DND-41 (cell line): ENCODE results near the gene H3-3A.
A peak's percentile ranks its signal among the peaks of the same experiment; 100 is the strongest.

Experiments used
- ATAC-seq: fragments of 200-7000 bp; cut with Tn5 transposase; 3 replicates; pipeline ENCODE4 v1.9.1; 2021; ENCODE audit warnings: low read depth; ENCODE audit not compliant: insufficient read depth
- DNase-seq: peaks from one replicate; pipeline ENCODE4 v3.0.0-alpha.2; 2020
- H2AFZ ChIP-seq: 2 replicates; pipeline ENCODE4 v1.6.0; 2012; ENCODE audit warnings: low read depth, low read length
- H3K27ac ChIP-seq: 2 replicates; pipeline ENCODE4 v1.5.1; 2012; ENCODE audit warnings: low read length, inconsistent platforms
- H3K27me3 ChIP-seq: fragments of 200-600 bp; sonication (generic); 2 replicates; pipeline ENCODE4 v1.6.0; 2012; ENCODE audit warnings: low read length, mild to moderate bottlenecking, inconsistent platforms; ENCODE audit not compliant: insufficient read depth, poor library complexity
- H3K36me3 ChIP-seq: 2 replicates; pipeline ENCODE4 v1.5.1; 2012; ENCODE audit warnings: low read length, inconsistent platforms; ENCODE audit not compliant: insufficient read depth
- H3K4me1 ChIP-seq: 2 replicates; pipeline ENCODE4 v1.5.1; 2012; ENCODE audit warnings: mild to moderate bottlenecking, low read length; ENCODE audit not compliant: insufficient read depth
- H3K4me2 ChIP-seq: 2 replicates; pipeline ENCODE4 v1.6.0; 2012; ENCODE audit warnings: mild to moderate bottlenecking, moderate library complexity, low read length, inconsistent platforms; ENCODE audit not compliant: insufficient read depth
- H3K4me3 ChIP-seq, 2 experiments: fragments of 200-600 bp in 1 of 2; shearing (Covaris generic) in 1 of 2; 2 replicates each; pipeline ENCODE4 v1.5.1; 2012 to 2016; ENCODE audit warnings: inconsistent platforms in 2 of 2, low read length in 2 of 2, mild to moderate bottlenecking in 2 of 2, low read depth in 1 of 2, moderate library complexity in 1 of 2
- H3K79me2 ChIP-seq: 2 replicates; pipeline ENCODE4 v1.6.0; 2012; ENCODE audit warnings: low read length, inconsistent platforms; ENCODE audit not compliant: insufficient read depth
- H3K9ac ChIP-seq: 2 replicates; pipeline ENCODE4 v1.6.0; 2012; ENCODE audit warnings: low read depth, mild to moderate bottlenecking, inconsistent platforms, low read length, moderate library complexity
- H3K9me3 ChIP-seq: 2 replicates; pipeline ENCODE4 v1.5.1; 2012; ENCODE audit warnings: low read length, moderate library complexity, mild to moderate bottlenecking, inconsistent platforms; ENCODE audit not compliant: insufficient read depth, severe bottlenecking
- H4K20me1 ChIP-seq: 2 replicates; pipeline ENCODE4 v1.6.0; 2012; ENCODE audit warnings: low read length; ENCODE audit not compliant: insufficient read depth
- CTCF ChIP-seq: IDR thresholded peaks from 2 replicates; pipeline ENCODE4 v1.5.1; 2012; ENCODE audit warnings: borderline replicate concordance, low read length, moderate library complexity, mild to moderate bottlenecking; ENCODE audit not compliant: poor library complexity, severe bottlenecking; ENCODE audit errors: extremely low read depth
- EZH2 ChIP-seq: IDR thresholded peaks from 3 replicates; pipeline ENCODE4 v1.6.1; 2012; ENCODE audit warnings: borderline replicate concordance, low read depth, mild to moderate bottlenecking, moderate library complexity, low read length, inconsistent platforms; ENCODE audit not compliant: severe bottlenecking

H3-3A gene

GRCh38 chr1:226060427-226060826 lies 2.1 kb upstream of the H3-3A start:
- H4K20me1 ChIP-seq = peaks cover 20% of the 10 kb centered on the region
- no peaks in the 10 kb centered on the region for H3K27me3 ChIP-seq
- DNase-seq = no peak
- H3K9me3 ChIP-seq = no peaks in the 10 kb centered on the region
- H3K27ac ChIP-seq = no peak overlapping the region
- no peak overlapping the region for H3K4me3 ChIP-seq
- no peak for TF ChIP-seq EZH2
- no peak for TF ChIP-seq CTCF
- H3K79me2 ChIP-seq = peaks cover 47% of the 10 kb centered on the region
- H3K4me1 ChIP-seq = peaks cover 26% of the 10 kb centered on the region
- H3K36me3 ChIP-seq = peaks cover 13% of the 10 kb centered on the region
- H3K4me2 ChIP-seq = peak overlapping the region; percentile 95; the same call in 1 of the 2 replicates
- H3K9ac ChIP-seq = no peak overlapping the region
- H2AFZ ChIP-seq = no peak overlapping the region
- ATAC-seq = no peak

GRCh38 chr1:226061068-226061840 lies 1.3 kb upstream of the H3-3A start:
- peaks cover 56% of the 10 kb centered on the region for H3K79me2 ChIP-seq
- no peak for ATAC-seq
- H2AFZ ChIP-seq = peak overlapping the region; percentile 90

GRCh38 chr1:226061841-226062557 lies 517 bp upstream of the H3-3A start:
- Histone ChIP-seq H3K36me3 (peaks cover 28% of the 10 kb centered on the region), H3K4me3 (peak overlapping the region; percentile 70 to 85), H3K4me2 (peak overlapping the region; percentile 95), H4K20me1 (peaks cover 35% of the 10 kb centered on the region), H2AFZ (peak overlapping the region; percentile 90), H3K27me3 (no peaks in the 10 kb centered on the region), H3K79me2 (peaks cover 63% of the 10 kb centered on the region), H3K9me3 (no peaks in the 10 kb centered on the region), H3K27ac (peak overlapping the region; percentile 87), H3K4me1 (peaks cover 41% of the 10 kb centered on the region), H3K9ac (peak overlapping the region; percentile 97)
- TF ChIP-seq CTCF (no peak), EZH2 (no peak)
- DNase-seq (peak; percentile 58), ATAC-seq (peak; percentile 63)

More at GRCh38 chr1:226061068-226061840, 1.3 kb upstream of the H3-3A start:
- Histone ChIP-seq H4K20me1 (peaks cover 28% of the 10 kb centered on the region), H3K9me3 (no peaks in the 10 kb centered on the region), H3K4me1 (peaks cover 34% of the 10 kb centered on the region), H3K36me3 (peaks cover 21% of the 10 kb centered on the region), H3K4me3 (peak overlapping the region; percentile 70 to 85), H3K27me3 (no peaks in the 10 kb centered on the region), H3K4me2 (peak overlapping the region; percentile 95), H3K27ac (peak overlapping the region; percentile 87), H3K9ac (peak overlapping the region; percentile 97)
- TF ChIP-seq CTCF (no peak), EZH2 (no peak)
- DNase-seq = no peak
